H9 (cell line): Measurements from ENCODE around the gene ARL16. TPM values are rescaled to one million over a fixed set of nuclear protein-coding genes. Genes with fewer than 3 reads are reported as not detected.

Experiments used
- DNase-seq: peaks from one replicate; pipeline ENCODE4 v3.0.0-alpha.2; 2017
- H2AFZ ChIP-seq: one replicate; pipeline ENCODE4 v1.6.1; 2013; ENCODE audit warnings: mild to moderate bottlenecking, low read length, control low read depth, moderate library complexity
- H2AK5ac ChIP-seq: 2 replicates; pipeline ENCODE4 v1.6.1; 2013; ENCODE audit warnings: low read length, control low read depth, mixed read lengths; ENCODE audit not compliant: insufficient read length
- H2BK120ac ChIP-seq: one replicate; pipeline ENCODE4 v1.6.1; 2013; ENCODE audit warnings: low read depth, mild to moderate bottlenecking, low read length, control low read depth, inconsistent platforms; ENCODE audit not compliant: poor library complexity, severe bottlenecking
- H2BK12ac ChIP-seq: 2 replicates; pipeline ENCODE4 v1.6.1; 2013; ENCODE audit warnings: low read length, control low read depth, mixed read lengths, low read depth; ENCODE audit not compliant: insufficient read length
- H2BK15ac ChIP-seq: 2 replicates; pipeline ENCODE4 v1.6.1; 2013; ENCODE audit warnings: low read depth, low read length, control low read depth
- H2BK20ac ChIP-seq: one replicate; pipeline ENCODE4 v1.6.1; 2013; ENCODE audit warnings: low read depth, mild to moderate bottlenecking, low read length, control low read depth, inconsistent platforms; ENCODE audit not compliant: poor library complexity, severe bottlenecking
- H2BK5ac ChIP-seq: 2 replicates; pipeline ENCODE4 v1.6.1; 2013; ENCODE audit warnings: low read length, control low read depth, mixed read lengths; ENCODE audit not compliant: insufficient read length
- H3K14ac ChIP-seq: 2 replicates; pipeline ENCODE4 v1.6.1; 2013; ENCODE audit warnings: low read length, control low read depth; ENCODE audit not compliant: insufficient read depth
- H3K18ac ChIP-seq: 2 replicates; pipeline ENCODE4 v1.6.1; 2013; ENCODE audit warnings: low read depth, mild to moderate bottlenecking, mixed read lengths, low read length, control low read depth; ENCODE audit not compliant: insufficient read length
- H3K23ac ChIP-seq: 2 replicates; pipeline ENCODE4 v1.6.1; 2013; ENCODE audit warnings: low read length, control low read depth, mixed read lengths, low read depth; ENCODE audit not compliant: insufficient read length
- H3K23me2 ChIP-seq: 2 replicates; pipeline ENCODE4 v1.6.1; 2013; ENCODE audit warnings: low read depth, mild to moderate bottlenecking, mixed read lengths, low read length, control low read depth; ENCODE audit not compliant: insufficient read length, poor library complexity, severe bottlenecking
- H3K27ac ChIP-seq: 2 replicates; pipeline ENCODE4 v1.5.1; 2013; ENCODE audit warnings: low read length, control low read depth, mixed read lengths, low read depth; ENCODE audit not compliant: insufficient read length
- H3K27me3 ChIP-seq: 2 replicates; pipeline ENCODE4 v1.6.1; 2013; ENCODE audit warnings: low read length, control low read depth, inconsistent platforms; ENCODE audit not compliant: insufficient read depth
- H3K4ac ChIP-seq: 2 replicates; pipeline ENCODE4 v1.6.1; 2013; ENCODE audit warnings: low read depth, mild to moderate bottlenecking, control low read depth, inconsistent platforms, low read length, moderate library complexity
- H3K4me1 ChIP-seq: 2 replicates; pipeline ENCODE4 v1.6.1; 2013; ENCODE audit warnings: low read length, control low read depth, inconsistent platforms; ENCODE audit not compliant: insufficient read depth
- H3K4me2 ChIP-seq: 2 replicates; pipeline ENCODE4 v1.6.1; 2013; ENCODE audit warnings: low read length, control low read depth, mixed read lengths; ENCODE audit not compliant: insufficient read length, insufficient read depth
- H3K56ac ChIP-seq: 2 replicates; pipeline ENCODE4 v1.6.1; 2013; ENCODE audit warnings: low read depth, mild to moderate bottlenecking, mixed read lengths, low read length, control low read depth; ENCODE audit not compliant: insufficient read length
- H3K79me1 ChIP-seq: 2 replicates; pipeline ENCODE4 v1.6.1; 2013; ENCODE audit warnings: low read depth, mild to moderate bottlenecking, moderate library complexity, low read length, control low read depth, inconsistent platforms; ENCODE audit not compliant: insufficient read depth, poor library complexity, severe bottlenecking
- H3K79me2 ChIP-seq: 2 replicates; pipeline ENCODE4 v1.6.1; 2013; ENCODE audit warnings: low read length, control low read depth, inconsistent platforms; ENCODE audit not compliant: insufficient read depth
- H3K9ac ChIP-seq: 2 replicates; pipeline ENCODE4 v1.6.1; 2013; ENCODE audit warnings: low read length, control low read depth, mixed read lengths; ENCODE audit not compliant: insufficient read length; ENCODE audit errors: extremely low read depth
- H3K9me3 ChIP-seq: one replicate; pipeline ENCODE4 v1.6.1; 2013; ENCODE audit warnings: low read depth, low read length, inconsistent platforms; ENCODE audit not compliant: control insufficient read depth
- H3T11ph ChIP-seq: one replicate; pipeline ENCODE4 v1.6.1; 2013; ENCODE audit warnings: mild to moderate bottlenecking, low read length, control low read depth, inconsistent platforms
- H4K20me1 ChIP-seq: one replicate; pipeline ENCODE4 v1.6.1; 2013; ENCODE audit not compliant: control insufficient read depth, insufficient read length, insufficient read depth
- H4K5ac ChIP-seq: 2 replicates; pipeline ENCODE4 v1.6.1; 2013; ENCODE audit warnings: low read depth, mild to moderate bottlenecking, mixed read lengths, low read length, control low read depth; ENCODE audit not compliant: insufficient read length
- H4K8ac ChIP-seq: replicated peaks from 2 replicates; pipeline ENCODE4 v1.6.1; 2013; ENCODE audit warnings: low read length, control low read depth, mixed read lengths, low read depth; ENCODE audit not compliant: insufficient read length
- H4K91ac ChIP-seq: 2 replicates; pipeline ENCODE4 v1.6.1; 2013; ENCODE audit warnings: low read depth, mild to moderate bottlenecking, moderate library complexity, mixed read lengths, low read length, control low read depth; ENCODE audit not compliant: insufficient read length
- H3K27ac Mint-ChIP-seq, 3 experiments: 2 replicates in 2 of 3; 3 replicates in 1 of 3; pipeline ENCODE4 v1.8.0; 2020 to 2021; ENCODE audit warnings: mixed read lengths in 3 of 3, mild to moderate bottlenecking in 1 of 3, moderate library complexity in 1 of 3
- H3K27me3 Mint-ChIP-seq: 2 replicates; pipeline ENCODE4 v1.8.0; 2021; ENCODE audit warnings: low read depth, mild to moderate bottlenecking, moderate library complexity, mixed read lengths
- H3K36me3 Mint-ChIP-seq, 3 experiments: 2 replicates in 2 of 3; 3 replicates in 1 of 3; pipeline ENCODE4 v1.8.0; 2020 to 2021; ENCODE audit warnings: low read depth in 3 of 3, mixed read lengths in 3 of 3; ENCODE audit not compliant: insufficient read depth in 1 of 3
- H3K4me1 Mint-ChIP-seq, 2 experiments: 2 replicates each; pipeline ENCODE4 v1.8.0; 2020; ENCODE audit warnings: mixed read lengths in 2 of 2
- H3K4me3 Mint-ChIP-seq, 2 experiments: 2 replicates in 1 of 2; 3 replicates in 1 of 2; pipeline ENCODE4 v1.8.0; 2020 to 2021; ENCODE audit warnings: mild to moderate bottlenecking in 2 of 2, mixed read lengths in 2 of 2, moderate library complexity in 1 of 2
- H3K9me3 Mint-ChIP-seq, 2 experiments: 2 replicates in 1 of 2; 3 replicates in 1 of 2; pipeline ENCODE4 v1.8.0; 2020; ENCODE audit warnings: mild to moderate bottlenecking in 2 of 2, mixed read lengths in 2 of 2, moderate library complexity in 1 of 2
- CTCF ChIP-seq: fragments of 200-600 bp; sonication (generic); conservative IDR thresholded peaks from 3 replicates; pipeline ENCODE4 v1.8.0; 2021; ENCODE audit warnings: antibody characterized with exemption, mild to moderate bottlenecking
- WGBS: extraction: QIAGEN DNeasy Blood & Tissue Kit; methylation state at CpG from one replicate; pipeline ENCODE4 v1.1.7; 2013; ENCODE audit warnings: missing lambda C conversion rate, low lambda C conversion rate, mixed read lengths; ENCODE audit not compliant: insufficient read length; ENCODE audit errors: extremely low coverage; 5-methylcytosine and 5-hydroxymethylcytosine counted together
- total RNA-seq: library from RNA; stranded (reverse); gene quantifications from 2 replicates; pipeline ENCODE4 v1.2.1, GENCODE V29; 2021

The ARL16 gene
- total RNA-seq, 1 experiment from 2014 or later = 58.6 TPM

- H2AK5ac ChIP-seq = no peak overlapping the region
- no peak overlapping the region for H3K18ac ChIP-seq
- no peak for TF ChIP-seq CTCF
- H2BK5ac ChIP-seq = no peak overlapping the region
- H4K8ac ChIP-seq = no peak overlapping the region
- no peak overlapping the region for H2BK12ac ChIP-seq
- Mint-ChIP-seq H3K9me3 (no peaks in the 10 kb centered on the region), H3K27me3 (no peaks in the 10 kb centered on the region), H3K4me3 (no peak overlapping the region), H3K27ac (no peak overlapping the region), H3K36me3 (peaks cover 28 to 70% (median 58%) of the 10 kb centered on the region in 3 experiments; a peak in 6 of 7 replicates), H3K4me1 (peaks cover under 1% of the 10 kb centered on the region in 2 experiments; a peak in 1 of 4 replicates)
- no peaks in the 10 kb centered on the region for H3K4me1 ChIP-seq
- H3T11ph ChIP-seq = no peak overlapping the region
- no peaks in the 10 kb centered on the region for H3K9me3 ChIP-seq
- no peaks in the 10 kb centered on the region for H3K23me2 ChIP-seq
- H4K20me1 ChIP-seq = no peaks in the 10 kb centered on the region
- no peak for DNase-seq
- no peak overlapping the region for H3K23ac ChIP-seq
- H4K91ac ChIP-seq = no peak overlapping the region
- no peak overlapping the region for H3K4ac ChIP-seq
- H3K9ac ChIP-seq = no peak overlapping the region
- H3K79me1 ChIP-seq = no peaks in the 10 kb centered on the region
- no peak overlapping the region for H3K14ac ChIP-seq
- H2BK20ac ChIP-seq = no peak overlapping the region
- no peak overlapping the region for H2BK15ac ChIP-seq
- no peak overlapping the region for H3K27ac ChIP-seq
- no peak overlapping the region for H3K56ac ChIP-seq
- H3K4me2 ChIP-seq = no peak overlapping the region
- WGBS = no CpG with 5 or more reads among the region's 22 CpGs
- no peaks in the 10 kb centered on the region for H3K79me2 ChIP-seq
- H2BK120ac ChIP-seq = no peak overlapping the region
- H3K27me3 ChIP-seq = no peaks in the 10 kb centered on the region
- no peak overlapping the region for H2AFZ ChIP-seq
- H4K5ac ChIP-seq = no peak overlapping the region
Measured at GRCh38 chr17:81695801-81696200, 12.2 kb upstream of the ARL16 start.
